SK-N-SH treated with all-trans-retinoic acid at 6 μM for 48 hours (cell line): ENCODE results near the gene UBN2.

Source experiments
- ARNTL ChIP-seq: fragments of 450-650 bp; formaldehyde crosslinking; IDR thresholded peaks from 2 replicates; pipeline ENCODE4 v1.5.0; 2020; ENCODE audit warnings: low read depth, mild to moderate bottlenecking, moderate library complexity, borderline replicate concordance
- GLIS3 ChIP-seq: fragments of 250-450 bp; sonication (Bioruptor Pico); IDR thresholded peaks from 2 replicates; pipeline ENCODE4 v1.5.0; 2020; ENCODE audit warnings: mild to moderate bottlenecking, moderate library complexity
- ISL1 ChIP-seq: fragments of 250-450 bp; sonication (Bioruptor Pico); IDR thresholded peaks from 2 replicates; pipeline ENCODE4 v2.1.2; 2022; ENCODE audit warnings: mild to moderate bottlenecking, moderate library complexity
- OSR1 ChIP-seq: fragments of 250-450 bp; sonication (Bioruptor Pico); IDR thresholded peaks from 2 replicates; pipeline ENCODE4 v1.8.0; 2022; ENCODE audit warnings: moderate library complexity, mild to moderate bottlenecking, inconsistent platforms
- PPARA ChIP-seq: fragments of 250-450 bp; sonication (Bioruptor Pico); IDR thresholded peaks from 2 replicates; pipeline ENCODE4 v1.5.0; 2020; ENCODE audit warnings: mild to moderate bottlenecking, borderline replicate concordance
- RARB ChIP-seq: fragments of 250-450 bp; sonication (Bioruptor Pico); IDR thresholded peaks from 2 replicates; pipeline ENCODE4 v1.8.0; 2021; ENCODE audit warnings: mild to moderate bottlenecking, moderate library complexity
- ZFP3 ChIP-seq: fragments of 250-450 bp; sonication (Bioruptor Pico); IDR thresholded peaks from 2 replicates; pipeline ENCODE4 v1.5.0; 2020; ENCODE audit warnings: mild to moderate bottlenecking, moderate library complexity
- ZFP30 ChIP-seq: fragments of 450-650 bp; formaldehyde crosslinking; IDR thresholded peaks from 2 replicates; pipeline ENCODE4 v1.5.0; 2022; ENCODE audit warnings: mild to moderate bottlenecking, moderate library complexity
- ZNF70 ChIP-seq: fragments of 450-650 bp; formaldehyde crosslinking; IDR thresholded peaks from 2 replicates; pipeline ENCODE4 v1.5.0; 2020; ENCODE audit warnings: mild to moderate bottlenecking, moderate library complexity
- TF ChIP-seq, protein P1 (sequence below): fragments of 250-450 bp; sonication (Bioruptor Pico); IDR thresholded peaks from 2 replicates; pipeline ENCODE4 v1.8.0; 2020; ENCODE audit warnings: mild to moderate bottlenecking, moderate library complexity, borderline replicate concordance
- TF ChIP-seq, protein P2 (sequence below): fragments of 250-450 bp; sonication (Bioruptor Pico); IDR thresholded peaks from 2 replicates; pipeline ENCODE4 v1.8.0; 2021; ENCODE audit warnings: low read depth, mild to moderate bottlenecking, moderate library complexity, borderline replicate concordance

DNA sequence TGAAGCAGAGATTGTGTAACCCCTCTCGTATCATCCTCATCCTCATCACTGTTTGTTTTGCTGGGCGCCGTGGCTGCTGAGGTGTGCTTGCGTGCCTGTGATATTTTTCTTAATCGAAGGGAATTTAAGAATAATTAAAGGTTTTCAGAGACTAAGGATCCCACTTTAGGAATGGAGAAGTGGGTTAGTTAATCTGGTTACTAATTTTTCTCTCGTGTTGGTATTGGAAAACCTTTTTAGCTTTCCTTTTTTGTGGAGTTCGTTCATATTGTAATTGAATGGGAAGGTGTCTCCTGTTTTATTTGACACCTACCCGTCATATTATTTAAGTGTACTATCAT lies 1.3 kb downstream of the UBN2 start:
- TF ChIP-seq ZFP30 (CRISPR knock-in tag) (no peak), GLIS3 (CRISPR knock-in tag) (no peak), ISL1 (CRISPR knock-in tag) (no peak), ARNTL (no peak), ZFP3 (CRISPR knock-in tag) (no peak), PPARA (CRISPR knock-in tag) (no peak), RARB (CRISPR knock-in tag) (no peak), OSR1 (CRISPR knock-in tag) (no peak), ZNF70 (CRISPR knock-in tag) (no peak)
- TF ChIP-seq, protein P1, sequence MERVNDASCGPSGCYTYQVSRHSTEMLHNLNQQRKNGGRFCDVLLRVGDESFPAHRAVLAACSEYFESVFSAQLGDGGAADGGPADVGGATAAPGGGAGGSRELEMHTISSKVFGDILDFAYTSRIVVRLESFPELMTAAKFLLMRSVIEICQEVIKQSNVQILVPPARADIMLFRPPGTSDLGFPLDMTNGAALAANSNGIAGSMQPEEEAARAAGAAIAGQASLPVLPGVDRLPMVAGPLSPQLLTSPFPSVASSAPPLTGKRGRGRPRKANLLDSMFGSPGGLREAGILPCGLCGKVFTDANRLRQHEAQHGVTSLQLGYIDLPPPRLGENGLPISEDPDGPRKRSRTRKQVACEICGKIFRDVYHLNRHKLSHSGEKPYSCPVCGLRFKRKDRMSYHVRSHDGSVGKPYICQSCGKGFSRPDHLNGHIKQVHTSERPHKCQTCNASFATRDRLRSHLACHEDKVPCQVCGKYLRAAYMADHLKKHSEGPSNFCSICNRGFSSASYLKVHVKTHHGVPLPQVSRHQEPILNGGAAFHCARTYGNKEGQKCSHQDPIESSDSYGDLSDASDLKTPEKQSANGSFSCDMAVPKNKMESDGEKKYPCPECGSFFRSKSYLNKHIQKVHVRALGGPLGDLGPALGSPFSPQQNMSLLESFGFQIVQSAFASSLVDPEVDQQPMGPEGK (CRISPR knock-in tag), result no peak
- TF ChIP-seq, protein P2, sequence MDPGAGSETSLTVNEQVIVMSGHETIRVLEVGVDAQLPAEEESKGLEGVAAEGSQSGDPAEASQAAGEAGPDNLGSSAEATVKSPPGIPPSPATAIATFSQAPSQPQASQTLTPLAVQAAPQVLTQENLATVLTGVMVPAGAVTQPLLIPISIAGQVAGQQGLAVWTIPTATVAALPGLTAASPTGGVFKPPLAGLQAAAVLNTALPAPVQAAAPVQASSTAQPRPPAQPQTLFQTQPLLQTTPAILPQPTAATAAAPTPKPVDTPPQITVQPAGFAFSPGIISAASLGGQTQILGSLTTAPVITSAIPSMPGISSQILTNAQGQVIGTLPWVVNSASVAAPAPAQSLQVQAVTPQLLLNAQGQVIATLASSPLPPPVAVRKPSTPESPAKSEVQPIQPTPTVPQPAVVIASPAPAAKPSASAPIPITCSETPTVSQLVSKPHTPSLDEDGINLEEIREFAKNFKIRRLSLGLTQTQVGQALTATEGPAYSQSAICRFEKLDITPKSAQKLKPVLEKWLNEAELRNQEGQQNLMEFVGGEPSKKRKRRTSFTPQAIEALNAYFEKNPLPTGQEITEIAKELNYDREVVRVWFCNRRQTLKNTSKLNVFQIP, result no peak
